HG03097 (cell line): ENCODE results near the gene KIF5A.
"Not testable (repeated sequence)": the region's sequence is repeated elsewhere in the genome, so short reads cannot be mapped to it uniquely, and the experiment has no call there.

Experiments used
- ATAC-seq: cut with Tn5 transposase; IDR thresholded peaks from one replicate; pipeline ENCODE4 v1.9.1; 2021; ENCODE audit not compliant: unreplicated experiment, low FRiP score

KIF5A gene

DNA sequence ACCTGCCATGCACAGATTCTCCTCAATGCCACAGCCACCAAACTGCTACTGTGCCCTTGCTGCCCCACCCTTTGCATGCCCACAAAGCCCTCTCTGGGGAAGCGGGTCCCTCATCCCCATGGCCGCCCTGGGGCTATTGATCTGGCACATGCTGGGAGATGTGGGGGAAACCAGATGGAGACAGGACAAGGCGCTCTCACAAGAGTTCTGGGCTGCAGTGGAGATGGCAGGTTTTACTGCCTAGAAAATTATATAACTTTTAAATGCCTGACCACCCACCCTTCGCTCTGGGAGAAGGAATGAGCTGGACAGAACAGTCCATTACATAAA is 30.6 kb downstream of the KIF5A start:
- no peak for ATAC-seq

DNA sequence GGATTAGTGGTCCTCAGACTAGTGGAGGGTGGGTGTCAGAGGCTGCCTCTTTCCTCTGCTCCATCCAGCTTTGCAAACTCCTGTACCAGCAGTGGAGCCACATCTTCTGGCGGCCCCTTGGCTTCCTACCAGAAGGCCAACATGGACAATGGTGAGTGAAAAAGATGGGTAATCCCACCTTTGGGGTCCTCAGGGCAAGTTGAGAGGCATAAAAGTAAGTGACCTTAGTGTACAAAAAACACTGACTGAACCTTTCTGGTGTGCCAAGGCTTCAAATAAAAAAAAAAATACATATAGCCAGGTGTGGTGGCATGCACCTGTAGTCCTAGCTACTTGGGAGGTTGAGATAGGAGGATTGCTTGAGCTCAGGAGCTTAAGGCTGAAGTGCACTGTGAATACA is 32.0 kb downstream of the KIF5A start:
- no peak for ATAC-seq

DNA sequence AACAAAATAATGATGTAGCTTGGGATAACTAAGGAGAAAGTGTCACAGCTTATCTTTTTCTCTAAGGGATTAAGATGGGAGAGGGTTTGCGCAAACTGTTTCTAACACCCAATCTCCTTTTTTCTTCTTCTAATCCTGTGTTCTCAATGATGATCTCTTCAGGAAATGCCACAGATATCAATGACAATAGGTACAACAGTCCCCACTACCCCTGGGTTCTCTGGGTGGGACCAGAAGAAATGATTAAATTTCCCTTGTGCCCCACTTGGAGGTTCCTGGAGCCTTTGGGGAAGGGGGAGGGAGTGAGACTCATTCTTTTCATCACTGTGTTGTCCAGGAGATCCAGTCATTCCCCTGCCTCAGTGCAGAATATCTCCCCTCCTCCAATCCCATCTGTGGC is 32.6 kb downstream of the KIF5A start:
- no peak for ATAC-seq

DNA sequence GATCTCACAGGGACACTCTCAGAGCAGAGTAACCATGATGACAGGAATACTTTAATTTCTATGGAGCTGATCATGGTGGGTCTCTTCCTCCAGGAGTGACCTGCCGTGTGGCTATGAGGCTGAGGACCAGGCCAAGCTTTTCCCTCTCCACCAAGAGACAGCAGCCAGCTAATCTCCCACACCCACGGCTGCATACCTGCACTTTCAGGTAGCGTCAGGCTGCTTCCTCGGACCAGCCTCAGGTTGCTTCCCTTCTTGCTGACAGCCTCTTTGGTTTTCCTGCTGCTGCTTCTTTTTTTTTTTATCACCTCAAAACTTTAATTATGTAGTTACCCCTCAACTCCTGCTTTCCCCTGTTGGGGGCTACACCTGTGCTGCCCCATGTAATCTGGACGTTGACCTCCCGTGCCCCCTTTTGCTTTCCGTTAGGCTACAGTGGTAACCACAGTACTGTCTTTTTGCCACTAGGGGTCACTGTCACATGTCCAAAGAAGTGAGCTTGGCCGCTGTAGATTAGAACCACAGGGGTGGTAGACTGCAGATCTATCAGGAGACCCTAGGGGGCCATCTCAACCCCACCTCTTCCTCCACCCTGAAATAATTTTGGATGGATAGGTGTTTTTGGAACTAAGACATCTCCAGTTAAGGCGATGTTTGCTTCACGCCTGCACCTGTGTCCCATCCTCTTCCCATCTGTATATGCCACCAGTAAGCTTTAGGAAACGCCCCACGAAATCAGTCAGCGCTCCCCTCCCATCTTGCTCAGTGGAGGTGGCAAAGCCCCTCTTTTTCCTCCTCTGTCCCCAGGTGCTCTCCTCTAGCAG is 33.4 kb downstream of the KIF5A start:
- peak; percentile 87 for ATAC-seq

DNA sequence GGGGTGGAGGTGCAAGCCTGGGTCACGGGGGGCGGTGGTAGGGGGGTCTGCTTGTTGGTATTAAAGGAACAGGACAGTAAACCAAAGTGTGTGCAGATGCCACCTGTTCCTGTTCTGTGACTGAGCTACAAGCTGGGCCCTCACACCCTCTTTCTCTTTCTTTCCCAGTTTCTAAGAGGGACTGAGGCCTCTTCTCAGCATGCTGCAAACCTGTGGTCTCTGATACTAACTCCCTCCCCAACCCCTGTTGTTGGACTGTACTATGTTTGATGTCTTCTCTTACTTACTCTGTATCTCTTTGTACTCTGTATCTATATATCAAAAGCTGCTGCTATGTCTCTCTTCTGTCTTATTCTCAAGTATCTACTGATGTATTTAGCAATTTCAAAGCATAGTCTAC is 34.2 kb downstream of the KIF5A start:
- no peak for ATAC-seq

DNA sequence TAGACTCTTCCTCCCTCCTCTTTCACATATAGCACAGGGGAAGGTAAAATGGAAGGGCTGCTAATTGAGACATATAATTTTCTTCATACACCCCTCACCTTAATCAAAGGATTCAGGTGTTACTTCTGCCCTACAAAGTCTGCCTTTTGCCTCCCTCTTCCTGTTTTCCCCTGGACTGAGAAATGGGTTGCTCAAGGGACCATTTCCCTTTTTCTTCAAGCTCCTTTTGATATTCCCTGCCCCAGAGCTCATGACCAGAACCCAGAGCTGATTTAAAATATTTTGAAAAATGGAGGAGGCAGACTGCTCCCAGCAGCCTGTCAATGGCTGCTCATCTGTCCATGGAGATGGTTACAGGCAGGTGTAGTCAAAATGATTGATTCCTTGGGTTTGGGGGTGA is 34.8 kb downstream of the KIF5A start:
- no peak for ATAC-seq

DNA sequence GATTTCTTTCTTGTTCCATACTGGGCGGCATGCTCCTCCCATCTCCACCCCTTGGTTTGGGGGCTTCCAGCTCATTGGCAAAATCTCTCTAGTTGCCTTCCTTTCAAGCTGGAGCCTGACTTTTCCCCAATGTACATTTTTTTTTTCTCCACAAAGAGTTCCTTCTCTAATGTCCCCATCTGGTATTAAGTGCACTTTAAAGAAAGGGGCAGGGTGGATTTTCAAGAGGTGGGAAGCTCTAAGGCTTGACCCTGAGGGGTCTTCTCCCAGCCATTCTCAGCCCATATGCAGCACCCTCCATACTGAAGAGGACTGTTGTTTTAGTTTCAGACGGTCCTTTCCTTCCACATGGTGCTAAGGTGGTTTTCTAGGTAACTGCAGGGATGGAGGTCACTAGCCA is 35.3 kb downstream of the KIF5A start:
- no peak for ATAC-seq

DNA sequence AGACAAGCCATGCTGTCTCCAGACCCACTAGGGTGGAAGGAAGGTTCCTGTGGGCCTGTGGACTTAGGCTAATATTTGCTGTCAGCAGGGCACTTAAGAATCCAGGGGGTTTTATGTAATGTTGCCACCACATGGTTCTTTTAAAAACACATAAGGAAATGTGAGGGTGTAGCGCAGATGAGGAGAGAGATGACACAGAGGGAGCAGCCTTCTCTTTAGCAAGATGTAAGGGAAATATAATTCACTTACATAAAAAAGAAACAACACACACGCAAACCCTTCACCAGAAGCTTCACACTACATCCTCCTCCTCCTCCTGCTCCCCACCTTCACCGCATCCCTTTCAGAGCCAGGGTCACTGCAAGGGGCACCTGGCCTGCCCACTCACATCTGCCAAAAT is 36.3 kb downstream of the KIF5A start:
- no peak for ATAC-seq

DNA sequence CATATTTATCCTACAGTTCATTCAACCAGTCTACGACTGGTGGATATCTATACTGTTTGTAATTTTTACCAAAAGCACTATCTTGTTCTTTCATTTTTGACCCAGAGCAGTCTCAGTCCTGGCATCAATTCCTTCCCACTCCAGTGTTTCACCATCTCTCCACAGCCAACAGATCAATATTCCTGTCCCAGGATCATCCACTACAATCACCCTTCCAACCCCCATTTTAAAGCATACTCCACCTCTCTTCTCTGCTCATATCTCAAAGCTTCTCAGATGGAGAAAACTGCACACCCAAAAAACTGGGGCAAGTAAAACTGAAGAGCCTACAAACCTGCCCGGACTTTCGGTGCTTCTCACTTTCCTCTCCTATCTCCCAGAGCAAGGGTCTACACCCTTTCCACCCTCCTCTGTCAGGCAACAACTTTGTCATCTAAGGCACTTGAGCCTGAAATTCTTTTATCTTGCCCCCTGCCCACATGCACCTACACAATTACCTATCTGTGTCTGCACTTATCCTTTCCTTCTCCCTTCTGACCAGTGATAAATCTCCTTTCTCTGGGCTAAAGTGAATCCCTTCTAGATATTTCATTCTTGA is 37.1 kb downstream of the KIF5A start:
- no peak for ATAC-seq

DNA sequence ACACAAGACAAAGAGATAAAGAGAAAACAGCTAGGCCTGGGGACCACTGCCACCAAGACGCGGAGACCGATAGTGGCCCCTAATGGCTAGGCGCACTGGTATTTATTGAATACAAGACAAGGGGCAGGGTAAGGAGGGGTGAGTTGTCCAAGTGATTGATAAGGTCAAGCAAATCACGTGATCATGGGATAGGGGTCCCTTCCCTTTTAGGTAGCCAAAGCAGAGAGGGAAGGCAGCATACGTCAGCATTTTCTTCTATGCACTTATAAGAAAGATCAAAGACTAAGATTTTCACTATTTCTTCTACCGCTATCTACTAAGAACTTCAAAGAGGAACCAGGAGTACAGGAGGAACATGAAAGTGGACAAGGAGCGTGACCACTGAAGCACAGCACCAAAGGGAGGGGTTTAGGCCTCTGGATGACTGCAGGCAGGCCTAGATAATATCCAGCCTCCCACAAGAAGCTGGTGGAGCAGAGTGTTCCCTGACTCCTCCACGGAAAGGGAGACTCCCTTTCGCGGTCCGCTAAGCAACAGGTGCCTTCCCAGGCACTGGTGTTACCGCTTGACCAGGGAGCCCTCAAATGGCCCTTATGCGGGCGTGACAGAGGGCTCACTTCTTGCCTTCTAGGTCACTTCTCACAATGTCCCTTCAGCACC is 39.2 kb downstream of the KIF5A start:
- ATAC-seq: not testable (repeated sequence)

DNA sequence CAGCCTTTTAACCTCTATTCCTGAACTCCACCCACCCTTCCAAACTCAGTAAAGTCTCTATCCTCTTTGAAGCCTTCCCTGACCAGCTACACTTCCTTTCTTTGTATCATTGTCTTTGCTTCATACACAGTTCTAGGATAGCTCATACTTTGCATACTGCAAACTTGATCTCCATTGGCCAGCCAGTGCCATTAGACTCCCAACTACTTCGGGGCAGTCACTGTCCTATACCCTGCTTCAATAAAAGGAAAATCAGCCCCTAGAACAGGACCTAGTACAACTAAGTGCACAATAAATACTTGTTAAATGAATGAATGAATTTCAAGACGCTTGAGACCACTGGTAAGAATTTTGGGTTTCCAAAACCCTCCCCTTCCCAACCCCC is 40.6 kb downstream of the KIF5A start:
- ATAC-seq: no peak

DNA sequence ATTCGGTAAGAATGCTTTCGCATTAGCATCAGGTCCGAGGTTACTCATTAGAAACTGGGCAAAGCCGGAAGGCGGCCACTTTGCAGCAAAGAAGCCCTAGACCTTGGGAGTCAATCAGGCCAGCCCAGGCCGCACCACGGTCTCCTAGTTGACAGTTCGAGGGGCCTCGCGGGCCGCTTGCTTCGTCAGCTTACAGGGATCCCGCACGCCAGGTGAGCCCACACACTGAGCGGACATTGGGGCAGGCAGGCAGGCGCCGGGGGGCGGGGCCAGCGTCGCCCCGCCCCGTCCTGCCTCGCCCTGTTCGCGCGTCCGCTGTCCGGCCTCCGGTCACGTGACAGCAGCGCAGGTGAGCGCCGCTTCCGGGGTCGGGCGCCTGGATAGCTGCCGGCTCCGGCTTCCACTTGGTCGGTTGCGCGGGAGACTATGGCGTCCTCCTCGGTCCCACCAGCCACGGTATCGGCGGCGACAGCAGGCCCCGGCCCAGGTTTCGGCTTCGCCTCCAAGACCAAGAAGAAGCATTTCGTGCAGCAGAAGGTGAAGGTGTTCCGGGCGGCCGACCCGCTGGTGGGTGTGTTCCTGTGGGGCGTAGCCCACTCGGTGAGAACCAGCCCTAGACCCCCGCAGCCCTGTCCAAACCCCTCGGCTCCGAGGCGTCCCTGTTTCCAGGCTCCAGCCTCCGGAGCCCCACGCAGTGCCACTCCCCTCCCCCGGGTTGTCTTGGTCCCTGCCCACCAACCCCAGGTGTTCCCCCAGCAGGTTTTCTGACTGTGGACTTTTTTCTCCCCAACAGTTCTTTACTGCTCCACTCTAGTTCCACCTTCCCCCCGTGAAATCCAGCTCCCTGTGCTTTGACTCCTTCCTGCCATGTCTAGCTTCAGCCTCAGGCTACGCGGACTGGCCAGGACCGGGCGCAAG is 41.3 kb downstream of the KIF5A start, which contains the start of gene PIP4K2C:
PIP4K2C (plus strand) TSS at position 329 of the 918 bp plus-strand sequence; CDS start at position 427, 98 bp downstream.
- ATAC-seq: peak; percentile 82

DNA sequence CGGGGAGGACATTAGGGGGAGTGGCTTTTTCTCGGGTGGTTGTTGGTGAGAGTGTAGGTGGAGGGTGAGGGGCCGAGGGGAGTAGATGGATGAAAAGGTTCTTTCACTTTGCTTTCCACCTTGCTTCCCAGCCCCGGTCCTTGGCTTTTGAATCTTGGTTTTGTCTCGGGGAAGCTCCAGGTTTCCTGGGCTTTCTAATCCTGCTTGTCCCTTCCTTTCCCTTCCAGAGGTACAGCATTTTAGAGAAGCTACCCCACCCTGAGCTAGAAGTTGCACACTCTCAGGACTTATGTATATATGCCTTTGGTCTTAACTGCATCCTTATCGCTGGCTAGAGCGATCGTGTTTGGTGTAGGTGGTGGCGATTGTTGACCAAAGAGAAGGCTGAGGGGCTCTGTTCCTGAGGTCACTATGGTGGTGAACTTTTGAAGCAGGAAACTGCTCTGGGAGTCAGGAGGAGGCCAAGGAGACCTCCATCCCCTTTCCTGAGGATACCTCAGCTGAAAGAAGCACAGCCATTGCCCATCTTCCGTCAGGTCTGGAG is 42.0 kb downstream of the KIF5A start:
- ATAC-seq: no peak

DNA sequence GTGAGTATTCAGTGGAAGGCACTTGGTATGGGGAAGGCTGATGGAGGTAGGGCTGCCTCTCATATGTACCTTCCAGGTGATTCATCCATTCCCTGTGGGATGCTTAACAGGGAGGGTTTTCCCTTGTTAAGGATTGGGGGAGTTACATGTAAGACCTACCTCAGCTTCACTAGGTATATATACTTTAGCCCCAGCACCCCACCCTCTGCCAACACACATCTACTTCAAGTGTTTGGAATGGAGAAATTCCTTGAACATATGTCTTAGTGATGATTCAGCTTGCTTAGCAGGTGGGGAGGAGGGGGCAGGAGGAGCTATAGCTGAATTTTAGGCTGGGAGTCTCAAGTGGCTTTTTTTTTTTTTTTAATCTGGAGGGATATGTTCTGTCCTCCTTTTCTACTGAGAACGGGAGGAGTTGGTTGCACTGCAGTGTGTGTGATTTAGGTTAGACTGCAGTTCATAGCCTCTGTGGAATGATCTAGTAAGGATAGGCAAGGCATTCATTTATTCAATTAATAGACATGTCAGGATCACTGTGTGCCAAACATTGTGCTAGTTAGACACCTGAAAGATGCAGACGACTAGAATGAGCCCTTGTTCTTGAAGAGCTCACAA is 42.8 kb downstream of the KIF5A start:
- ATAC-seq: no peak

DNA sequence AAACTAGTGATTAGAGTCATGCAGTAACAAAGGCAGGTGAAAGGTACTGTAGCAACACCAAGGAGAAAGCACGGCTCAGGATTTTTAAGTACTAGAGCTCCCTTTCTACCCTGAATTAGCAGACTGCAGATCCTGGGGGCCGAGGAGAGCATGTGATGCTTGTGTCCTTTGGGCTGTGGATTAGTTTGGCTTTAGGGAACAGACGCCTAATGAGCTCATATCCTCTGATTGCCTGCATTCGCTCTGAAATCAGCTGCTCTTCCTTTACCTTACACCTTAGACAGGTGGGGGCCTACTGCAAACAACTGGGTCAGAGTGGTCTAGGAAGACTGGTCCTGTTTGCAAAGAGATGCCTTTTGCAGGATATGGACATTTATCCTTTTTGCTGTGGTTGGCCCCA is 43.3 kb downstream of the KIF5A start:
- no peak for ATAC-seq

DNA sequence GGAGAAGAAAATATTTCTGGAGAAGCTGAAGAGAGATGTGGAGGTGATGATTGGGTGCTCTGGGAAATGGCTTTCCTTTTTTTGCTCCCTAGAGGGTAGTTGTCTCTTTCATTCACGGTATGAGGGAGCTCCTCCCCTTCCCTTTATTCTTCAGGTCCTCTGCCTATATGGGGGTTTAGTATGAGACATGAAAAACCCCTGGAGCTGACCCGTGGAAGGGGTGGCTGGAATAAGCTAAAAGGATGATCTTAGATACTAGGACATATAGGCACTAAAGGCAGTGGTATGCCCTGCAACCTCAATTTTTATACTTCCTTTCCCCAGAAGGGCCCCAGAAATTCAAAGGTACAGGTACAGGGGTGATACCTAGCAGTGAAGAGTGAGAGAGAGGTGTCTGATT is 50.6 kb downstream of the KIF5A start:
- ATAC-seq: no peak

DNA sequence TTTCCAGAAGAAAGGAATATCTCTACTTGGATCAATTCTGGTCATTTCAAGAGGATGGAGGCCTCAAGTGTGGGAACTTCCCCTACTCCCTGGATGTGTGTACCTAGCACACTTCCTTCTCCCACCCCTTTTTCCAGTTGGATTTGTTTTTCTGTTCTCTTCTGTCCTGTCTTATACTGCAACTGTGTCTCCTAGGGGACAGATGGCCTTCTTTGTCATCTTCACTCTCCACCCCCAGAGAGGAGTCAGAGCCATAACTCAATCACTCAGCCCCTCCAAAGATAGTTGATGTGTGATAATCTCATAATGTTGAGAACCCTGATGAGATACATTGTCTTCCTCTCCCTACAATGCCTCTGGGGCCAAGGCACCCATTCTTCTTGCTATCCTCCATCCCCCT is 52.7 kb downstream of the KIF5A start:
- no peak for ATAC-seq

DNA sequence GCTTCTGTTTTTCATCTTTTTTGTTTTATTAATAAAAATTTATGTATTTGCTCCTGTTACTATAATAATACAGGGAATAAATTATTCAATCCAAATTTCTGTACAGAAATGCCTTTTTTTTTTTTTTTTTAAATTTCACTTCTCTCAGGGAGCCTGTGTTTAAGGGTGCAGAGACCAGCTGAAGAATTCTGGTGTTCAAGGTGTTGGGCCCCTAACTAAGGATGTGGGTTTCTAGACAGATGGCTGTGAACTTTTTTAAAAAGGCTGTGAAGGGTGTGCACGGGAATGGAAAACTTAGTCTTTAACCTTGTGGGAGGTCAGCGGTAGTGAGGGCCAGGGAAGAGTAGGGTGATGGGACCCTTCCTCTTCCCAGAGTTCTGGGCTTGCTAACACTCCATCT is 53.5 kb downstream of the KIF5A start:
- no peak for ATAC-seq

DNA sequence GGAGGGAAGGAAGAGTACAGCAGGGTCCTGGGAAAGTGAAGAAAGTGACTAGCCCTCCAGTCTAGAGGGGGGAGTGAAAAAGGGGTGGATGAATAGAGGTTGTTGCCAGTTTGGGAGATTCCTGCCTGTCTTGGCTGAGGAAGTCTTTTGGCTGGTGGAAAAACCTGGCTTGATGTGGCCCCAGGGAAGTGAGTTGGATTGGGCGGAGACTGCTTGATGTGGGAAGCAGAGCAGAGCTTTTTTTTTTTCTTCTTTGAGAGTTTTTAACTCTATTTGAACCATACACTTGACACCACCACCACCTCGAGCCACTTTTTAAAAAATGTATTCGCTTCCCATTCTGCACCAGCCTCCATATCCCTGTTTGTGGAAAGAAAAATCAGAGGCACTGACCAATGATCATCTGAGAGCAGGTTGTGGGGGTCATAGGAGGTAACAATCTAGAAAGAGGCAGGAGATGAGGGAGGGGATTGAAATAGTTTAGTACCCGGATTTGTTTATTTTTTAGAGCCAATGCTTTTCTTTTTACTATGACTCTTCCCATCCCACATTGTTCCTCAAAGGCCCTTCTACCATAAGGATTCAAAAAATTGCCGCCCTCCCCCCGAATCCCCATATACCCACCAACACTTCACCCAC is 54.1 kb downstream of the KIF5A start:
- no peak for ATAC-seq
